Measurements from ENCODE around the gene HS3ST1. TPM values are rescaled to one million over a fixed set of nuclear protein-coding genes. Genes with fewer than 3 reads are reported as not detected.

The HS3ST1 gene
- total and polyA plus RNA-seq, 5 donors from 2014 or later, result 0.08 TPM; not detected in 4

DNA sequence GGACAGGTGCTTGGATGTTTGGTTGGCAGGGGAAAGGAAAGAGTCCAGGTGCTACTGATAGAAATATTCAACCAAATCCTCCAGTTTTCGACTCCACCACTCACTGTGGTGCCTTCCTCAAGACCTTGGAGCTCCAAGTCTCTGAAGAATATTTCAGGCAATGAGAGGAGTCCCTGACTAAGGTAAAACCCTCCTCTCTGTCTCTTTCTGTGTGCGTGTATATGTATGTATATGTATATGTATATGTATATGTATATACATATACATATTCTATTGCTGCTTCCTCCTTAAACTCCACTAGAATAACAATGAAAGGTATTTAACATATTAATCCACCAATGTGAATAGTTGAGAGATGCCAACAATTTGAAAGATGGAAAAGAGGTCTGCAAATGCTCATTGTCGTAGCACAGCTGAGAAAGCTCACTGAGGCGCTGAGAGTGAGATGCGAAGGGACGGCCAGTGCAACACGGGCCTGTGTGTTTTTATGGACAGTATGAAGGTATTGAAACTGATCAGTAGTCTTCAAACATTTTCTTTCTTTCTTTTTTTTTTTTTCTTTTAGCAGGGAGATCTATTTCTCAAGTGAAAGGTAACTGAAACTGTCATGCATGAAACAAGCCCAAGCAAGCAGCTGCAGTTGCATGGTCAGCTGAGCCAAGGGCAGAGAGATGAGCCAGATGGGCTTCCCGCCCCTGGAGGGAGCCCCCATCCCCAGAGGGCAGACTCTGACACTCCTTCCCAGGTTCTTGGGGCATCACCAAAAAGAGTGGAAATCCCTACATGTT, 41.1 kb upstream of the HS3ST1 start:
- peaks cover 0 to 4% (median 0%) of the 10 kb centered on the region in 7 donors for H3K9me3 Mint-ChIP-seq
- no peak overlapping the region for H3K4me3 ChIP-seq (ENCODE audit: low read depth, low read length)
- ATAC-seq (ENCODE audit: low read depth in 2 of 2) (no peak), DNase-seq (no peak)
- H3K27ac ChIP-seq (ENCODE audit: insufficient read depth, low read length, poor library complexity, severe bottlenecking), result peak overlapping the region; percentile 83
- H3K36me3 Mint-ChIP-seq, result no peaks in the 10 kb centered on the region
- no peaks in the 10 kb centered on the region for H3K36me3 ChIP-seq (ENCODE audit: control insufficient read depth, insufficient read depth, low read length)
- H3K27me3 ChIP-seq (ENCODE audit: control insufficient read depth, insufficient read depth, low read length), result no peaks in the 10 kb centered on the region
- H3K27me3 Mint-ChIP-seq, result no peaks in the 10 kb centered on the region
- H3K27ac Mint-ChIP-seq, result peak overlapping the region; percentile 95 to 100 (median 95)
- H3K4me3 Mint-ChIP-seq, result peak overlapping the region in 2 of 4 donors; percentile 39 to 80
- H3K4me1 Mint-ChIP-seq, result peaks cover 21 to 50% (median 30%) of the 10 kb centered on the region in 4 donors
- peaks cover 24% of the 10 kb centered on the region for H3K4me1 ChIP-seq (ENCODE audit: control insufficient read depth, insufficient read depth, low read length, poor library complexity, severe bottlenecking)
- H3K9me3 ChIP-seq (ENCODE audit: control insufficient read depth in 2 of 2, low read length in 2 of 2), result no peaks in the 10 kb centered on the region

GRCh38 chr4:11468901-11469300, 40.2 kb upstream of the HS3ST1 start:
- Histone ChIP-seq H3K27me3 (ENCODE audit: control insufficient read depth, insufficient read depth, low read length) (no peaks in the 10 kb centered on the region), H3K9me3 (ENCODE audit: control insufficient read depth in 2 of 2, low read length in 2 of 2) (no peaks in the 10 kb centered on the region), H3K4me3 (ENCODE audit: low read depth, low read length) (no peak overlapping the region), H3K36me3 (ENCODE audit: control insufficient read depth, insufficient read depth, low read length) (no peaks in the 10 kb centered on the region), H3K4me1 (ENCODE audit: control insufficient read depth, insufficient read depth, low read length, poor library complexity, severe bottlenecking) (peaks cover 24% of the 10 kb centered on the region), H3K27ac (ENCODE audit: insufficient read depth, low read length, poor library complexity, severe bottlenecking) (no peak overlapping the region)
- Mint-ChIP-seq H3K27me3 (peaks cover 7% of the 10 kb centered on the region), H3K4me3 (no peak overlapping the region), H3K36me3 (no peaks in the 10 kb centered on the region), H3K4me1 (peaks cover 21 to 50% (median 30%) of the 10 kb centered on the region in 4 donors), H3K27ac (no peak overlapping the region), H3K9me3 (peaks cover 0 to 4% (median 0%) of the 10 kb centered on the region in 7 donors)
- ATAC-seq (ENCODE audit: low read depth in 2 of 2), result no peak
- DNase-seq, result no peak

GRCh38 chr4:11467931-11468330, 39.2 kb upstream of the HS3ST1 start:
- Mint-ChIP-seq H3K4me1 (peaks cover 21 to 45% (median 29%) of the 10 kb centered on the region in 4 donors), H3K27ac (no peak overlapping the region), H3K9me3 (peaks cover 0 to 4% (median 0%) of the 10 kb centered on the region in 7 donors), H3K36me3 (no peaks in the 10 kb centered on the region), H3K4me3 (no peak overlapping the region), H3K27me3 (peaks cover 7% of the 10 kb centered on the region)
- ATAC-seq (ENCODE audit: low read depth in 2 of 2) (no peak), DNase-seq (no peak)
- Histone ChIP-seq H3K4me3 (ENCODE audit: low read depth, low read length) (no peak overlapping the region), H3K4me1 (ENCODE audit: control insufficient read depth, insufficient read depth, low read length, poor library complexity, severe bottlenecking) (peaks cover 24% of the 10 kb centered on the region), H3K27ac (ENCODE audit: insufficient read depth, low read length, poor library complexity, severe bottlenecking) (no peak overlapping the region), H3K9me3 (ENCODE audit: control insufficient read depth in 2 of 2, low read length in 2 of 2) (no peaks in the 10 kb centered on the region), H3K36me3 (ENCODE audit: control insufficient read depth, insufficient read depth, low read length) (no peaks in the 10 kb centered on the region), H3K27me3 (ENCODE audit: control insufficient read depth, insufficient read depth, low read length) (no peaks in the 10 kb centered on the region)

DNA sequence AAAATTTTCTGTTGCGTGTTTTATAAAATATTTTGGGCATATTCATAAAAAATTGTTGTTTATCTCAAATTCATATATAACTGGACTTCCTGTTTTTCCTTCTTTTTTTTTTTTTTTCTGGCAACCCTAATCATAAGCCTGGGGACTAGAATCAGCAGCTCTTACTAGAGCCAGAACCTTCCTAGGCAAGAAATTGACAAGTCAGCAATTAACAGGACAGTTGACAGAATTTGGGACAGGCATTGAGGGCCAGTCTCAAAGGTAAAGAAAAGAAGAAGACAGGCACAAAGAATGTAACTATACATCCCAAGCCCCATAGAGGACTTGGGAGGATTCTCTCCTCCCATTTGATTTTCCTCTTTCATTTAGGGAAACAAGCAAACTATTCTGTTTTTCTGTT, 35.0 kb upstream of the HS3ST1 start:
- Mint-ChIP-seq H3K36me3 (peaks cover 7% of the 10 kb centered on the region), H3K4me1 (peaks cover 0 to 13% (median 3%) of the 10 kb centered on the region in 4 donors), H3K27me3 (peaks cover 21% of the 10 kb centered on the region), H3K9me3 (peaks cover 0 to 20% (median 5%) of the 10 kb centered on the region in 7 donors), H3K4me3 (no peak overlapping the region), H3K27ac (no peak overlapping the region)
- ATAC-seq (ENCODE audit: low read depth in 2 of 2) (no peak), DNase-seq (no peak)
- H3K4me3 ChIP-seq (ENCODE audit: low read depth, low read length), result no peak overlapping the region
- peaks cover 0 to 4% of the 10 kb centered on the region in 2 experiments for H3K9me3 ChIP-seq (ENCODE audit: control insufficient read depth in 2 of 2, low read length in 2 of 2)
- peaks cover 4% of the 10 kb centered on the region for H3K4me1 ChIP-seq (ENCODE audit: control insufficient read depth, insufficient read depth, low read length, poor library complexity, severe bottlenecking)
- H3K27me3 ChIP-seq (ENCODE audit: control insufficient read depth, insufficient read depth, low read length), result peaks cover 4% of the 10 kb centered on the region
- no peak overlapping the region for H3K27ac ChIP-seq (ENCODE audit: insufficient read depth, low read length, poor library complexity, severe bottlenecking)
- no peaks in the 10 kb centered on the region for H3K36me3 ChIP-seq (ENCODE audit: control insufficient read depth, insufficient read depth, low read length)

DNA sequence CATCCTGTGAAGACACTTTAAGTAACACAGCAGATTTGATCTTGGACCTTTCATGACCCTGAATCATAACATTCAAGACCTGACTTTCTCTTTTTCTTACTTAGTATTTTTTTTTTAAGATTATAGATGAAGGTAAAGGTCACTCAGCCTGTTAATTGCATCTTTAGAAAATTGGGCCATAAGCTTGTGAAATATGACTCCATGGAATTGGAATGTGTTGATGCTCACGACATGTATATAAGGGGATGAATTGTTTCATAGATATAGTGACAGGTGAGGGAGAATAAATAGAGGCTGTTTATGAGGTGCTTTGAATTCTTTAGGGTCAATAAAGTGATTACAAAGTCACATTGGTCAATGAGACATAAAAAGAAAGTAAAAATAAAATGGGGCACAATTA, 27.7 kb upstream of the HS3ST1 start:
- Mint-ChIP-seq H3K4me1 (peaks cover 0 to 6% (median 3%) of the 10 kb centered on the region in 4 donors), H3K9me3 (peaks cover 4 to 18% (median 7%) of the 10 kb centered on the region in 7 donors), H3K36me3 (peaks cover 19% of the 10 kb centered on the region), H3K27me3 (peaks cover 24% of the 10 kb centered on the region), H3K4me3 (no peak overlapping the region), H3K27ac (no peak overlapping the region)
- no peak overlapping the region for H3K4me3 ChIP-seq (ENCODE audit: low read depth, low read length)
- ATAC-seq (ENCODE audit: low read depth in 2 of 2) (no peak), DNase-seq (no peak)
- H3K36me3 ChIP-seq (ENCODE audit: control insufficient read depth, insufficient read depth, low read length), result no peaks in the 10 kb centered on the region
- H3K27me3 ChIP-seq (ENCODE audit: control insufficient read depth, insufficient read depth, low read length), result peaks cover 2% of the 10 kb centered on the region
- H3K9me3 ChIP-seq (ENCODE audit: control insufficient read depth in 2 of 2, low read length in 2 of 2), result peaks cover 0 to 6% of the 10 kb centered on the region in 2 experiments
- H3K27ac ChIP-seq (ENCODE audit: insufficient read depth, low read length, poor library complexity, severe bottlenecking), result no peak overlapping the region
- H3K4me1 ChIP-seq (ENCODE audit: control insufficient read depth, insufficient read depth, low read length, poor library complexity, severe bottlenecking), result no peaks in the 10 kb centered on the region

DNA sequence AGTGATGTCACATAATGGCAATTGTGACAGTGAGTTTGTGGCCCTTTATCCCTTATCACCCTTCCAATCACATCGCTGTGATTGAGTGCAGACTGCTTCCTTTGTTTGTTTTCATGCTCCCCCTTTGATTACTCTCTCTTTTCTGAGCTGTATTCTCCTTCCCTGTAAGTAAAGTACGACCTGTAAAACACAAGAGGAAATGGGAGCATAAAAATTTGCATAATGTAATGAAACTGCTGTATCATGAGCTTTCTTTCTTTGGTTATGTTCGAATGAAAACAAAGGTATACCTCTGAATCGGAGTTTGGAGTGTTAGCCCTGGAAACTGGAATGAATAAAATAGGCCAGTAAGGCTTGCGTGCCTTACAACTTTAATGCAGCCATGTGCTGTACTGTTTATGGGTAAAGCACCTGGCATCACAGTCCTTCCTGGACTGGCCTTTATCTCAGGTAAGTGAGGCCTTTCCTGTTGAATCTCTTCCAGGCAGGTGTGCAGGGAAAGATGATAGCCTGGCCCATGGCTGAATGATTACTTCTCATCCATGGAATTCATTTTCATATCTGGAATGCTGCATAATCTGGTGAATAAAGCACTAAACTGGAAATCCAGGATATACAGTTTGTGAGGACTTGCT, 26.6 kb upstream of the HS3ST1 start:
- DNase-seq (no peak), ATAC-seq (ENCODE audit: low read depth in 2 of 2) (no peak)
- Mint-ChIP-seq H3K4me1 (peaks cover 0 to 6% (median 3%) of the 10 kb centered on the region in 4 donors), H3K27ac (no peak overlapping the region), H3K9me3 (peaks cover 4 to 11% (median 5%) of the 10 kb centered on the region in 7 donors), H3K4me3 (no peak overlapping the region), H3K27me3 (peaks cover 27% of the 10 kb centered on the region), H3K36me3 (peaks cover 19% of the 10 kb centered on the region)
- Histone ChIP-seq H3K36me3 (ENCODE audit: control insufficient read depth, insufficient read depth, low read length) (no peaks in the 10 kb centered on the region), H3K9me3 (ENCODE audit: control insufficient read depth in 2 of 2, low read length in 2 of 2) (peaks cover 0 to 2% of the 10 kb centered on the region in 2 experiments), H3K27me3 (ENCODE audit: control insufficient read depth, insufficient read depth, low read length) (peaks cover 2% of the 10 kb centered on the region), H3K4me1 (ENCODE audit: control insufficient read depth, insufficient read depth, low read length, poor library complexity, severe bottlenecking) (no peaks in the 10 kb centered on the region), H3K4me3 (ENCODE audit: low read depth, low read length) (no peak overlapping the region), H3K27ac (ENCODE audit: insufficient read depth, low read length, poor library complexity, severe bottlenecking) (no peak overlapping the region)

- Mint-ChIP-seq H3K36me3 (peaks cover 6% of the 10 kb centered on the region), H3K9me3 (peaks cover 0 to 2% (median 0%) of the 10 kb centered on the region in 7 donors), H3K27ac (no peak overlapping the region), H3K4me1 (peaks cover 0 to 6% (median 3%) of the 10 kb centered on the region in 4 donors), H3K27me3 (peaks cover 20% of the 10 kb centered on the region), H3K4me3 (no peak overlapping the region)
- Histone ChIP-seq H3K27me3 (ENCODE audit: control insufficient read depth, insufficient read depth, low read length) (no peaks in the 10 kb centered on the region), H3K4me1 (ENCODE audit: control insufficient read depth, insufficient read depth, low read length, poor library complexity, severe bottlenecking) (no peaks in the 10 kb centered on the region), H3K27ac (ENCODE audit: insufficient read depth, low read length, poor library complexity, severe bottlenecking) (no peak overlapping the region), H3K9me3 (ENCODE audit: control insufficient read depth in 2 of 2, low read length in 2 of 2) (no peaks in the 10 kb centered on the region), H3K36me3 (ENCODE audit: control insufficient read depth, insufficient read depth, low read length) (no peaks in the 10 kb centered on the region), H3K4me3 (ENCODE audit: low read depth, low read length) (no peak overlapping the region)
- DNase-seq, result no peak
- no peak for ATAC-seq (ENCODE audit: low read depth in 2 of 2)
These were observed 23.0 kb upstream of the HS3ST1 start for GRCh38 chr4:11451716-11452115.
